MM.1S (cell line): ENCODE results near the gene AP2A2.

Experiments used
- DNase-seq: peaks from one replicate; pipeline ENCODE4 v3.0.0-alpha.2; 2015
- H2AFZ ChIP-seq: fragments of 300-600 bp; sonication (generic); 2 replicates; pipeline ENCODE4 v1.6.0; 2016; ENCODE audit warnings: antibody characterized with exemption, low read length
- H3F3A ChIP-seq: fragments of 300-600 bp; sonication (generic); 2 replicates; pipeline ENCODE4 v1.6.1; 2016; ENCODE audit warnings: mild to moderate bottlenecking, antibody characterized with exemption, low read length, moderate library complexity, mixed read lengths; ENCODE audit not compliant: insufficient read depth
- H3K27ac ChIP-seq: fragments of 300-600 bp; sonication (generic); 2 replicates; pipeline ENCODE4 v1.5.1; 2016; ENCODE audit warnings: mild to moderate bottlenecking, low read length
- H3K27me3 ChIP-seq: fragments of 300-600 bp; sonication (generic); replicated peaks from 2 replicates; pipeline ENCODE4 v1.6.0; 2016; ENCODE audit warnings: low read length; ENCODE audit not compliant: insufficient read depth
- H3K36me3 ChIP-seq: fragments of 300-600 bp; sonication (generic); replicated peaks from 2 replicates; pipeline ENCODE4 v1.6.1; 2016; ENCODE audit warnings: mild to moderate bottlenecking, low read length, mixed read lengths; ENCODE audit not compliant: insufficient read depth
- H3K4me1 ChIP-seq: fragments of 300-600 bp; sonication (generic); 2 replicates; pipeline ENCODE4 v1.6.1; 2016; ENCODE audit warnings: low read length, mixed read lengths
- H3K4me2 ChIP-seq: fragments of 300-600 bp; sonication (generic); 2 replicates; pipeline ENCODE4 v1.6.0; 2016; ENCODE audit warnings: low read depth, low read length
- H3K4me3 ChIP-seq: fragments of 300-600 bp; sonication (generic); 2 replicates; pipeline ENCODE4 v1.5.1; 2016; ENCODE audit warnings: low read length, mixed read lengths
- H3K79me2 ChIP-seq: fragments of 300-600 bp; sonication (generic); 2 replicates; pipeline ENCODE4 v1.6.1; 2016; ENCODE audit warnings: mixed run types, low read length, mixed read lengths
- H3K9ac ChIP-seq: fragments of 300-600 bp; sonication (generic); 2 replicates; pipeline ENCODE4 v1.6.1; 2016; ENCODE audit warnings: low read length, mixed read lengths
- H3K9me2 ChIP-seq: fragments of 300-600 bp; sonication (generic); replicated peaks from 2 replicates; pipeline ENCODE4 v1.6.1; 2016; ENCODE audit warnings: mild to moderate bottlenecking, low read length, mixed read lengths; ENCODE audit not compliant: insufficient read depth
- H3K9me3 ChIP-seq: fragments of 300-600 bp; sonication (generic); replicated peaks from 2 replicates; pipeline ENCODE4 v1.6.1; 2016; ENCODE audit warnings: mild to moderate bottlenecking, low read length, mixed read lengths; ENCODE audit not compliant: insufficient read depth
- H4K20me1 ChIP-seq: fragments of 300-600 bp; sonication (generic); 2 replicates; pipeline ENCODE4 v1.6.1; 2016; ENCODE audit warnings: mild to moderate bottlenecking, low read length, moderate library complexity, mixed read lengths; ENCODE audit not compliant: insufficient read depth
- EZH2 ChIP-seq: fragments of 300-600 bp; sonication (generic); optimal IDR thresholded peaks from 2 replicates; pipeline ENCODE3; 2017; ENCODE audit warnings: low read depth, mild to moderate bottlenecking, antibody characterized with exemption, low read length, mixed read lengths
- EZH2phosphoT487 ChIP-seq: fragments of 300-600 bp; sonication (generic); IDR thresholded peaks from 2 replicates; pipeline ENCODE4 v1.6.1; 2018; ENCODE audit warnings: antibody characterized with exemption, low read length
- TF ChIP-seq, protein P1 (sequence below): fragments of 300-600 bp; sonication (generic); IDR thresholded peaks from 2 replicates; pipeline ENCODE4 v1.5.1; 2016; ENCODE audit warnings: antibody characterized with exemption, low read length, mixed read lengths

The AP2A2 gene

DNA sequence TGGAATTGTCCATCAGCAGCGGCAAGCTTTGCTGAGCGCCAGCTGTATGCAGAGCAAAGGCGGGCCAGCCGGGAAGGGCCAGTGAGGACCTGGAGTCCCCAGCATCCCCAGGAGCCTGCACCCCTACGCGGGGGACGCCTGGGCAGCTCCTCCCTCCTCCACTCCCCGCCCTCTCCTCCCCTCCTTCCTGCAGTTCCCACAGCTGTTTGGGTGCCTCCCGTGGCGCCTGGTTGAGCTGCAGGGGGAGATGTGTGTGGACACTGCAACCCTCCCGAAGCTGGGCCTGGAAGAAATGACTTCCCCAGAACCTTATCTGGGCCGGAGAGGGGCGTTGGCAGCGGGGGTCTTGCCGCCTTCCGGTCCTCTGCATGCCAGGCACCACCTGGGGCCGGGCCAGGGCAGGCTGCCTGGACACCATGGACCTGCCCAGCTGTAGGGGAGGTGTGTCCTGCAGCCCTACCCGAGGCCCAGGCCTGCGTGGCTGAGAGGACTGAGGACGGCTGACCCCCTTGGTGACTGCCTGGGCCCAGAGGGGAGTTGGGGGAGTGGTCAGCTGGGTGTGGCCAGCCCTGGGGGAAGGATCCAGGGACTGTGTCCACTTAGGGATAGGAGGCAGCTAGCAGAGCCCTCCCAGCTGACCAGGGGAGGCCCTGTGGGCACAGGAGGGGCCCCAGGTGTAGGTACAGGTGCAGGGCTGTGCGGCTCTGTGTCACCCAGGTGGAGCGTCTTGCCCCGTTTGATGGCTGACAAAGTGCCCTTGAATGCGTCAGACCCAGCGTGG is 127.6 kb downstream of the AP2A2 start:
- H3K79me2 ChIP-seq: no peaks in the 10 kb centered on the region
- no peak for DNase-seq
- TF ChIP-seq EZH2: no peak
- TF ChIP-seq, protein P1, sequence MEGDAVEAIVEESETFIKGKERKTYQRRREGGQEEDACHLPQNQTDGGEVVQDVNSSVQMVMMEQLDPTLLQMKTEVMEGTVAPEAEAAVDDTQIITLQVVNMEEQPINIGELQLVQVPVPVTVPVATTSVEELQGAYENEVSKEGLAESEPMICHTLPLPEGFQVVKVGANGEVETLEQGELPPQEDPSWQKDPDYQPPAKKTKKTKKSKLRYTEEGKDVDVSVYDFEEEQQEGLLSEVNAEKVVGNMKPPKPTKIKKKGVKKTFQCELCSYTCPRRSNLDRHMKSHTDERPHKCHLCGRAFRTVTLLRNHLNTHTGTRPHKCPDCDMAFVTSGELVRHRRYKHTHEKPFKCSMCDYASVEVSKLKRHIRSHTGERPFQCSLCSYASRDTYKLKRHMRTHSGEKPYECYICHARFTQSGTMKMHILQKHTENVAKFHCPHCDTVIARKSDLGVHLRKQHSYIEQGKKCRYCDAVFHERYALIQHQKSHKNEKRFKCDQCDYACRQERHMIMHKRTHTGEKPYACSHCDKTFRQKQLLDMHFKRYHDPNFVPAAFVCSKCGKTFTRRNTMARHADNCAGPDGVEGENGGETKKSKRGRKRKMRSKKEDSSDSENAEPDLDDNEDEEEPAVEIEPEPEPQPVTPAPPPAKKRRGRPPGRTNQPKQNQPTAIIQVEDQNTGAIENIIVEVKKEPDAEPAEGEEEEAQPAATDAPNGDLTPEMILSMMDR: no peak
- no peak for TF ChIP-seq EZH2phosphoT487
- no peak overlapping the region for H3K4me2 ChIP-seq
- H4K20me1 ChIP-seq: no peaks in the 10 kb centered on the region
- H3F3A ChIP-seq: no peaks in the 10 kb centered on the region
- no peak overlapping the region for H2AFZ ChIP-seq
- H3K4me1 ChIP-seq: no peaks in the 10 kb centered on the region
- H3K27me3 ChIP-seq: peaks cover 95% of the 10 kb centered on the region
- no peaks in the 10 kb centered on the region for H3K9me2 ChIP-seq
- H3K4me3 ChIP-seq: no peak overlapping the region
- no peaks in the 10 kb centered on the region for H3K9me3 ChIP-seq
- no peaks in the 10 kb centered on the region for H3K36me3 ChIP-seq
- no peak overlapping the region for H3K9ac ChIP-seq
- H3K27ac ChIP-seq: no peak overlapping the region

DNA sequence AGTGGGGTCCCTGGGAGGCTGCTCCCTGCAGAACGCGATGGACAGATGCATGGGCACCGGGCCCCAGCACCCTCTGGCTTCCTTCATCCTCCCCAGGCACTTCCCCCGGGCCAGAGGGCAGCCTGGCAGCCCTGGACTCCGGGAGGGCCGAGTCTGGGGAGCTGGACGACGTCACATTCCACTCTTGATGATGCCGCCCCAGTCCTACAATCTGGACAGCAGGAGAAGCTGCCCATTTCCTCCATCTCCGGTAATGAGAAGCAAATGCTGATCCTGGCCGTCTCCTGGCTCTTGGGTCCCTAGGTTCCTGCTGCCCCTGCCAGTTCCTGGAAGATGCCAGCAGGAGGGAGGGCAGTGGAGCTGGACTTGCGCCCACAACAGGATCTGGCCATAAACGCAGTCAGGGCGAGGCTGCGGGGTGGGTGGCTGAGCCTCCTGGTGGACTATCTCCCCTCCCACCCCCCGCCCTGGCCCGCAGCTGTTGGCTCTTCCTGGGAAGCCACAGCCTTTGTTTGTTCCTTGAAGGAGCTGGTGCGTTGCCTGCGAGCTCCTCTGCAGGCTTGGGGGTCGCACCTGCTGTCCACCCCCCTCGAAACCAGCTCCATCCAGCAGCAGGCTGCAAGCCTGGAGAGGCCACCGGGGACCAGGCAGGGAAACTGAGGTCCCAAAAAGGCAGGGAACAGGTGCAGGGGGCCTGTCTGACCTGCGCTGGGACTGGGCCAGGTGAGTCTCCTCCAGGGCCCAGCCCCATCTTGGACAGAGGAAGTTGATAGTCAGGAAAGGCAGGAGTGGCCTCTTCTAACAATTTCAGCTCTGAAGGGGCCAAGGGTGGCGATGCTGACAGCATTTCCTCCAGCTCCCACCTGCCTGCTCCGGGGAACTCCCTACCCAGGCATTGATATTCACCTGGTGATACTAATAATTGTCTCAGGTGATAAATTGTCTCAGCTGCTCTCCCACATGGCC is 128.8 kb downstream of the AP2A2 start:
- H3K4me3 ChIP-seq: no peak overlapping the region

DNA sequence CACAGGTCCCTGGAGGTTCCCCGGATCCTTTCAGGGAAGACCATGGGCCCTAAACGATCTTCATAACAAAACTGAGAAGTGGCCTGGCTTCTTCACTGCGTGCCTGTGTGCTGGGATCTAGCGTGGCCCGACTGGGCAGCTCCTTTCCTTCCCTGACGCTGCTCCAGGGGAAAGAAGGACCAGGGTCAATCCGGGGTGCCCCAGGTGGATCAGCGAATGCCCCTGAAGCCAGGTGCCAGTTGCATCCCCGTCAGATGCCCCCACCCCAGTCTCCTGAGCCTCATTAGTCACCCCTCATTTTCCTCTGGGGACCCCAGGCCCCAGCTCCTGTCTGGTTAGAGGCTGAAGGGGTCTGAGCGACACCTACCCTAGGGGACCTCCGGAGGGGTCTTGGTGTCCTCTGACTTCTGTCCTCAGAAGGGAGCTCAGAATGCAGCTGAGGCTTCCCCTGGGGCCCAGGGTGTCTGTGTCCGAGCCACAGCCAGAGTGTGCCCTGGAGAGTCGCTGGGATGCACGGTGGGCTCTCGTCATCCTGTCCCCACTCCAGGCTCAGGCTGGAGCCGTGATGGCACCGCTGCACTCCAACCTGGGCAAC is 129.5 kb downstream of the AP2A2 start:
- H3K9me3 ChIP-seq: no peaks in the 10 kb centered on the region
- no peak overlapping the region for H3K27ac ChIP-seq
- H3K9me2 ChIP-seq: no peaks in the 10 kb centered on the region
- H4K20me1 ChIP-seq: no peaks in the 10 kb centered on the region
- no peaks in the 10 kb centered on the region for H3K79me2 ChIP-seq
- H3F3A ChIP-seq: no peaks in the 10 kb centered on the region
- no peaks in the 10 kb centered on the region for H3K4me1 ChIP-seq
- no peak overlapping the region for H3K9ac ChIP-seq
- no peak for TF ChIP-seq EZH2
- no peak for TF ChIP-seq EZH2phosphoT487
- TF ChIP-seq, protein P1: no peak
- no peak for DNase-seq
- no peak overlapping the region for H2AFZ ChIP-seq
- no peak overlapping the region for H3K4me2 ChIP-seq
- H3K36me3 ChIP-seq: no peaks in the 10 kb centered on the region
- H3K4me3 ChIP-seq: no peak overlapping the region
- peaks cover 94% of the 10 kb centered on the region for H3K27me3 ChIP-seq

More for the DNA sequence above, 128.8 kb downstream of the AP2A2 start:
- Histone ChIP-seq H3K9ac (no peak overlapping the region), H4K20me1 (no peaks in the 10 kb centered on the region), H3K4me1 (no peaks in the 10 kb centered on the region), H3K27me3 (peaks cover 94% of the 10 kb centered on the region), H3K9me3 (no peaks in the 10 kb centered on the region), H3K36me3 (no peaks in the 10 kb centered on the region), H3F3A (no peaks in the 10 kb centered on the region), H3K9me2 (no peaks in the 10 kb centered on the region), H3K79me2 (no peaks in the 10 kb centered on the region), H2AFZ (no peak overlapping the region), H3K27ac (no peak overlapping the region), H3K4me2 (no peak overlapping the region)
- TF ChIP-seq EZH2: no peak
- DNase-seq: no peak
